ENCODE results near the gene UBE2E2.
"Not testable (repeated sequence)": the region's sequence is repeated elsewhere in the genome, so short reads cannot be mapped to it uniquely, and the experiment has no call there.

Gene UBE2E2

DNA sequence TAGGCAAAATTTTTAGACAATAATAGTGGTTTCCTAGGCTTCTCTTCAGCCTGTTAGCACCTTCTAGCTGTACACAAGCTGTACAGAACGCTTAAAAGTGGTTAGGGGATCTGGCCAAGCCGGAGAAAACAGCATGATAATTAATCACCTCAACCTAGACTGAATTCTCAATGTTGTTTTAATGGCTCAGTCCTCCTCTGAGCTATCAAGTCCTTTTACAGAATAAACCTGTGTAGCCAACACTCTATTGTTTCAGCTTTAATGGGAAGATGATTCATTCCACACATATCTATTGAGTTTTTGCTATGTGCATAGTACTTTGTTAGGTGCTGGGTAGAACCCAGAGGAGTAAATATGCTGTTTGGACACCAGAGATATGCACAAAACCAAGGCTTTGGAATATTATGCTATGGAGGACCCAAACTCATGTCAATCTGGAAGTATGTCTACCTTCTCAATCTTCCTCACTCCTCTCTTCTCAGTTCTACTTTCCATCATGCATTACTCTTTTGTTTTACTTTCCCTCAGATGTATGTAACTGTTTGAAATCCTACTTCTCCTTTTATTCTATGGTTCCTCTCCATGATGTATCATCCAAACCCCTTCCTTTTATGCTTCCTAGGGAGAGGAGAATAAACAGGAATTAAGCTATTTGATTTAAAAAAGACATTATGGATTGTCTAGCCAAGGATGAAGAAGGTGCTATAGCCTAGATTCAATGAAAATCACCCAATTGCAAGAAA, 27.6 kb upstream of the UBE2E2 start:
- Histone ChIP-seq H3K36me3 (no peaks in the 10 kb centered on the region), H3K9me3 (no peaks in the 10 kb centered on the region), H3K27me3 (no peaks in the 10 kb centered on the region), H3K4me1 (ENCODE audit: control insufficient read depth in 1 of 2, insufficient read depth in 1 of 2, low read depth in 1 of 2, low read length in 1 of 2) (no peaks in the 10 kb centered on the region), H3K27ac (no peak overlapping the region), H3K4me3 (ENCODE audit: low read depth in 1 of 2, low read length in 1 of 2) (no peak overlapping the region)
- TF ChIP-seq, protein P1, sequence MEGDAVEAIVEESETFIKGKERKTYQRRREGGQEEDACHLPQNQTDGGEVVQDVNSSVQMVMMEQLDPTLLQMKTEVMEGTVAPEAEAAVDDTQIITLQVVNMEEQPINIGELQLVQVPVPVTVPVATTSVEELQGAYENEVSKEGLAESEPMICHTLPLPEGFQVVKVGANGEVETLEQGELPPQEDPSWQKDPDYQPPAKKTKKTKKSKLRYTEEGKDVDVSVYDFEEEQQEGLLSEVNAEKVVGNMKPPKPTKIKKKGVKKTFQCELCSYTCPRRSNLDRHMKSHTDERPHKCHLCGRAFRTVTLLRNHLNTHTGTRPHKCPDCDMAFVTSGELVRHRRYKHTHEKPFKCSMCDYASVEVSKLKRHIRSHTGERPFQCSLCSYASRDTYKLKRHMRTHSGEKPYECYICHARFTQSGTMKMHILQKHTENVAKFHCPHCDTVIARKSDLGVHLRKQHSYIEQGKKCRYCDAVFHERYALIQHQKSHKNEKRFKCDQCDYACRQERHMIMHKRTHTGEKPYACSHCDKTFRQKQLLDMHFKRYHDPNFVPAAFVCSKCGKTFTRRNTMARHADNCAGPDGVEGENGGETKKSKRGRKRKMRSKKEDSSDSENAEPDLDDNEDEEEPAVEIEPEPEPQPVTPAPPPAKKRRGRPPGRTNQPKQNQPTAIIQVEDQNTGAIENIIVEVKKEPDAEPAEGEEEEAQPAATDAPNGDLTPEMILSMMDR (IDR thresholded peaks at IDR 0.05) = no peak

DNA sequence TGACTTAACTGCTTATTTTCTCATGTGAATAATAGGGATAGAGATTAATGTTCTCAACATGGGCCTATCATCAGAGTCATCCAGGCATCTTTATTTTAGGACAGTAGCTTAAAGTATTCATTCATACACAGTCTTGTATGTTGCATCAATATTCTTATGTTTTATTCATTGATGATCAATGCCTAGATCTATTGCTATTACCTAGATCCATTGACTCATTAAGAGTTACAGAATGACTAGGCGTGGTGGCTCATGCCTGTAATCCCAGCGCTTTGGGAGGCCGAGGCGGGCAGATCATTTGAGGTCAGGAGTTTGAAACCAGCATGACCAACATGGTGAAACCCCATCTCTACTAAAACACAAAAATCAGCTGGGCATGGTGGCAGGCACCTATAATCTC, 26.3 kb upstream of the UBE2E2 start:
- not testable (repeated sequence) for H3K27ac ChIP-seq; H3K9me3 ChIP-seq; H3K4me3 ChIP-seq (ENCODE audit: low read depth in 1 of 2, low read length in 1 of 2); H3K27me3 ChIP-seq; H3K36me3 ChIP-seq; H3K4me1 ChIP-seq (ENCODE audit: control insufficient read depth in 1 of 2, insufficient read depth in 1 of 2, low read depth in 1 of 2, low read length in 1 of 2)

DNA sequence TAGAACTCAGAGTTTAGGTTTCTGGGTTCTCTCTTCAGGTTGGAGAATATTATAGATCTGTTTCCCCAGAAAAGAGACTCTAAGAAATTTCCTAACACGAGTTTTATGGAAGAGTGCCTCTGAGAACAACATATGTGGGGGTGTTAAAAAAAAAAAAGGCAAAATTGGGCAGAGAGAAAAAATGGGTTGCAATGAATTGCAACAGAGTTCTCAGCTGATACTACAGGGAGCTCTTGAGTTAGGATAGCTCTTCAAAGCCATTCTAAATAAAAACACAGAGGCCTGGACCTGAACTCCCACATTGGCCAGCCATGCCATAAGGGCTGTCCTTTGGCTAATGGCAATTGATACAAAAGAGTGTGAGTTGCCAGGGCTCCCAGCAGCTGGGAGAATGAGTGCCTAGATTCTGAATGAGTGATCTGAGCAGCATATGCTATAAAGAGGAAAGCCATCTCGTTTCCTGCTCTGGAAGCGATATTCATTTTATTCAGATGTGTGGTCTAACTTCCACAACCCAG, 20.1 kb upstream of the UBE2E2 start:
- Histone ChIP-seq H3K27me3 (no peaks in the 10 kb centered on the region), H3K27ac (no peak overlapping the region), H3K9me3 (no peaks in the 10 kb centered on the region), H3K36me3 (no peaks in the 10 kb centered on the region), H3K4me3 (ENCODE audit: low read depth in 1 of 2, low read length in 1 of 2) (no peak overlapping the region), H3K4me1 (ENCODE audit: control insufficient read depth in 1 of 2, insufficient read depth in 1 of 2, low read depth in 1 of 2, low read length in 1 of 2) (no peaks in the 10 kb centered on the region)
- TF ChIP-seq, protein P1 (IDR thresholded peaks at IDR 0.05) = no peak

DNA sequence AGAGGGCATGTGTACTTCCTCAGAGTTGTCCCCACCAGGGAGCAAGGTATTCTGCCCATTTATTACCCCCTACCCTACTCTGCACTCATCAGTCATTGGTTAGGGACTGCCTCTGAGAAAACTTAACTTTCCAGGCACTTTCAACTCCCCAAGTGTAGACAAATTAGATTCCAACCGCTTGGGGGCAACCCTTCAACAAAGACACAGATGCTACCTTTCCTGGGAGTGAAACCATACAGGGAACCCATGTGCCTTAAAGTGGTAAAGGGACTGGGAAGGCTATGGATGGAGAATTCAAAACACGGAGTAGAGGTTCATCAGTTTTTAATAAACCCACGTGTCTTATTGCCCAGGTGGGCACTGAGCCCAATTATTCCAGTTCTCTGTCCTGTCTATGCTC, 19.4 kb upstream of the UBE2E2 start:
- H3K36me3 ChIP-seq = no peaks in the 10 kb centered on the region
- H3K9me3 ChIP-seq = no peaks in the 10 kb centered on the region
- no peak overlapping the region for H3K27ac ChIP-seq
- H3K27me3 ChIP-seq = no peaks in the 10 kb centered on the region
- H3K4me1 ChIP-seq (ENCODE audit: control insufficient read depth in 1 of 2, insufficient read depth in 1 of 2, low read depth in 1 of 2, low read length in 1 of 2) = no peaks in the 10 kb centered on the region
- H3K4me3 ChIP-seq (ENCODE audit: low read depth in 1 of 2, low read length in 1 of 2) = no peak overlapping the region
- TF ChIP-seq, protein P1 (IDR thresholded peaks at IDR 0.05) = no peak

DNA sequence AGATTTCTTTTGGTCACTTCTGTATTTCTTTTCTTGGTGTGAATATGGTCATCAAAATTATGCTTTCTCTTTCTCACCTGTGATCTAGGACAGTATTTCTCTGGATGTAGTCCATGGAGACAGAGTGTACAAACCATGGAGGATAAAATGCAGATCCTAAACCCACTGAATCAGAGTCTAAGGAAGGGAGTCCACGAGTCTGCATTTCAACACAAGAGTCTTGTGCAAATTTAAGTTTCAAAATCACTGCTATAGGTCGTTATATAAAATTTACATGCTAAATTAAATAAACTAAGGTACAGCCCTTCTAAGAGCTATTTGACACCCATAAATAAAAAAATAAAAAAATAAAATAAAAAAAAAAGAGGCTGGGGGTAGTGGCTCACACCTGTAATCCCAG, 17.3 kb upstream of the UBE2E2 start:
- TF ChIP-seq, protein P1 (IDR thresholded peaks at IDR 0.05) = no peak
- no peaks in the 10 kb centered on the region for H3K9me3 ChIP-seq
- no peaks in the 10 kb centered on the region for H3K36me3 ChIP-seq
- H3K27ac ChIP-seq = no peak overlapping the region
- H3K27me3 ChIP-seq = no peaks in the 10 kb centered on the region
- H3K4me3 ChIP-seq (ENCODE audit: low read depth in 1 of 2, low read length in 1 of 2) = no peak overlapping the region
- no peaks in the 10 kb centered on the region for H3K4me1 ChIP-seq (ENCODE audit: control insufficient read depth in 1 of 2, insufficient read depth in 1 of 2, low read depth in 1 of 2, low read length in 1 of 2)

DNA sequence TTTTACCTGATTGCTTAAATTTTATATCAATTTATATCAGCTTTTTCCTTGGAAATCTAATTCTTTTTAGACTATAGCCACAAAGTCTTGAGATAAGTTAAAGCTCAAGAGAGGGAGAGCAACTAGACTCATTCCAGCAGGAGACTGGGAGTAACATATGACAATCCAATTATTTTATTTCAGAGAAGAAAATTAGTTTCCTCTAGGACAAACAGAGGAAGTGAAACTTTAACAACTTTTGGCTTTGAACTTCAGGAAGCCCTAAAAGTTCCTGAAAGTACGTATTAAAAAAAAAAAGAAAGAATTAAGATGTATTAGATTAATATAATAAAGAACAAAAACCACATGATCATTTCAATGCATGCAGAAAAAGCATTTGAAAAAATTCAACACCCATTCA, 13.9 kb upstream of the UBE2E2 start:
- Histone ChIP-seq H3K9me3 (no peaks in the 10 kb centered on the region), H3K4me1 (ENCODE audit: control insufficient read depth in 1 of 2, insufficient read depth in 1 of 2, low read depth in 1 of 2, low read length in 1 of 2) (no peaks in the 10 kb centered on the region), H3K27ac (no peak overlapping the region), H3K4me3 (ENCODE audit: low read depth in 1 of 2, low read length in 1 of 2) (no peak overlapping the region), H3K36me3 (no peaks in the 10 kb centered on the region), H3K27me3 (peaks cover 3% of the 10 kb centered on the region)
- TF ChIP-seq, protein P1 (IDR thresholded peaks at IDR 0.05) = no peak

Data from neutrophil (primary cell).